Subcutaneous adipose tissue (tissue), 4 donors: Measurements from ENCODE around the gene ITIH3. TPM values are rescaled to one million over a fixed set of nuclear protein-coding genes. Genes with fewer than 3 reads are reported as not detected.

Source experiments
- CTCF ChIP-seq: fragments of 450-650 bp; IDR thresholded peaks from one replicate; pipeline ENCODE4 v1.5.1; 2016; ENCODE audit warnings: low read depth, mild to moderate bottlenecking, control low read depth, antibody characterized with exemption, moderate library complexity
- total RNA-seq, 4 donors: library from RNA; depleted of rRNA; stranded (reverse); fragments of >200 nt; gene quantifications; one replicate each; pipeline ENCODE4 v1.1.0, GENCODE V29; 2016

ITIH3 gene
- total RNA-seq, 4 donors from 2014 or later: 0.44 to 4.6 (median 2.1) TPM; not detected in 1

GRCh38 chr3:52777127-52777958 is 17.3 kb upstream of the ITIH3 start, which contains the start of gene ITIH1:
TSS of gene ITIH1 (plus strand) at chr3:52777599. CDS start at chr3:52777616, 17 bp downstream.
- TF ChIP-seq CTCF: no peak

- no peak for TF ChIP-seq CTCF
Observed at GRCh38 chr3:52777959-52778805, 16.4 kb upstream of the ITIH3 start.

- no peak for TF ChIP-seq CTCF
Observed at GRCh38 chr3:52779011-52779836, 15.4 kb upstream of the ITIH3 start.

- no peak for TF ChIP-seq CTCF
Observed at GRCh38 chr3:52779837-52780585, 14.6 kb upstream of the ITIH3 start.

- no peak for TF ChIP-seq CTCF
Observed at GRCh38 chr3:52781741-52782140, 12.9 kb upstream of the ITIH3 start.

GRCh38 chr3:52782412-52783210 is 12.0 kb upstream of the ITIH3 start:
- TF ChIP-seq CTCF: no peak
